HAP-1 (cell line): ENCODE results near the gene SLC9B2.

ENCODE experiments used
- DNase-seq, 2 experiments: peaks; one replicate each; pipeline ENCODE4 v3.0.0-alpha.2; 2016 to 2020; ENCODE audit warnings: low spot score in 2 of 2
- H3K27me3 ChIP-seq: fragments of 250-450 bp; sonication (Bioruptor Pico); 2 replicates; pipeline ENCODE4 v1.5.1; 2020; ENCODE audit warnings: low read depth, mild to moderate bottlenecking, moderate library complexity
- H3K36me3 ChIP-seq: fragments of 250-450 bp; sonication (Bioruptor Pico); replicated peaks from 2 replicates; pipeline ENCODE4 v1.5.1; 2020; ENCODE audit warnings: mild to moderate bottlenecking
- H3K4me1 ChIP-seq: fragments of 250-450 bp; sonication (Bioruptor Pico); 2 replicates; pipeline ENCODE4 v1.5.1; 2020; ENCODE audit warnings: mild to moderate bottlenecking
- H3K4me3 ChIP-seq: fragments of 250-450 bp; sonication (Bioruptor Pico); 2 replicates; pipeline ENCODE4 v1.5.1; 2020; ENCODE audit warnings: mild to moderate bottlenecking, moderate library complexity
- H3K9me3 ChIP-seq: fragments of 250-450 bp; sonication (Bioruptor Pico); 2 replicates; pipeline ENCODE4 v1.5.1; 2020; ENCODE audit warnings: mild to moderate bottlenecking, moderate library complexity
- in situ Hi-C: fragments of 300-500 bp; cut with MboI; formaldehyde crosslinking; loops from 3 replicates; pipeline ENCODE4 v1.14.3; 2020; ENCODE audit warnings: low sequenced_read_pairs, inconsistent platforms, mixed read lengths

Gene SLC9B2

DNA sequence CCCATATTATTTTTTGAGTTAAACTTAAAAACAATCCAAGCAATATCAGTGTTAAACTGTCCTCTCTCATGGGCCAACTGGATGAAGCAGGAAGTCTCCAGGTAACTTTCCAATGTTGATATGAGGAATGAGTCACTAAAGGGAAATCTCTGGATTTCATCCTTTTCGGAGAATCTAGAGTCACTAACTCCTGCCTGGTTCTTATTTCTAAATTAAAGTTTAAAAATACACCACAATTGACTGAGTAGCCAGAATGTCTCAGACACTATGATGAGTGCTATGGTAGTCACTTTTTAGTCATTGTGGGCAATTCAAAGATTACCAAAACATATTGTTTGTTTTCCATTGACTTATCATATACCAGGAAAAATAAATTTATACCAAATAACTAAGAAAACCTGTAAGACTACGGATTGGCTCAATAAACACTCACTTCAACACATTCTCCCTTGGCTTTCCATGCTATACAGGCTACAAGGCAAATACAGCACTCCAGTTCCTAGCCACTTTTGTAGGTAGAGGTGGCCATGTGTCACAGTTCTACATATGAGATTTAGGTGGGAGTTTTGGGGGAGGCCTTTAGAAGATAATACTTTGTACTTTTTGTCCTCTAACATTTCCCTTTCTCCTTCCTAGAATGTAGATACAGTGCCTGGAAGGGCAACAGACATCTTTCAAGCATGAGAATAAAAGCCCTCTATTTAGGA is 8.6 kb downstream of the SLC9B2 start:
- H3K27me3 ChIP-seq = no peaks in the 10 kb centered on the region
- H3K9me3 ChIP-seq = no peaks in the 10 kb centered on the region
- DNase-seq = no peak
- peaks cover 3% of the 10 kb centered on the region for H3K4me1 ChIP-seq
- no peak overlapping the region for H3K4me3 ChIP-seq
- peaks cover 6% of the 10 kb centered on the region for H3K36me3 ChIP-seq
- in situ Hi-C loops = no loop called here

DNA sequence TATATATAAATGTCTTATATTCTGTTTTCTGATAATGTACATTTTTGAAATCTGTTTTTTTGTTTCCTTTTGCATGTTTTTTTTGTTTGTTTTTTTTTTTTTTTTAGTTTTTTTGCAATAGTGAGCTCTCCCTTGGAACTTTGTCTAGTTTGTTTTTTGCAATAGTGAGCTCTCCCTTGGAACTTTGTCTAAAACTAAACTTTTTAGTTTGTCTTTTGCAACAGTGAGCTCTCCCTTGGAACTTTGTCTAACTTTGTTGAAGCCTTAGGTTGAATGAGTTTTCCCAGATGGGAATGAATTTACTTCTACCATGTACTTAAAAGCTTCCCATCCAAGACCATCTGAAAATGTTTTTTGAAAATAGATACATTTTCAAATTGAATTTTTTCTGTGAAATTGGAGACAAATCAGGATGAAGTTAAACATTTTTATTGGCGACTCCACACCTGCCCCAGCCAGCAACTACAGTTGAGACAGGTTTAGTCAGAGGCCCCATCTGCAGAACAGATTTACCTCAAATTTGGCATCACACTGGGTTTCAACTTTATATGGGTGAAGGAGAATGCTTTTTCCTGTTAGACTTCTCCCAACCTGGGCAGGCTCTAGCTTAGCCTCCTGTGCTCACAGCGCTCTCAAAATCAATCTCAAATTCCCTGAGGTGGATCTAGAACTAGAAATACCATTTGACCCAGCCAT is 16.0 kb downstream of the SLC9B2 start:
- no peak for DNase-seq
- Histone ChIP-seq H3K4me3 (no peak overlapping the region), H3K36me3 (peaks cover 9% of the 10 kb centered on the region; the same call in 1 of the 2 replicates), H3K4me1 (peaks cover 3% of the 10 kb centered on the region), H3K27me3 (no peaks in the 10 kb centered on the region), H3K9me3 (no peaks in the 10 kb centered on the region)
- in situ Hi-C loops = no loop called here

DNA sequence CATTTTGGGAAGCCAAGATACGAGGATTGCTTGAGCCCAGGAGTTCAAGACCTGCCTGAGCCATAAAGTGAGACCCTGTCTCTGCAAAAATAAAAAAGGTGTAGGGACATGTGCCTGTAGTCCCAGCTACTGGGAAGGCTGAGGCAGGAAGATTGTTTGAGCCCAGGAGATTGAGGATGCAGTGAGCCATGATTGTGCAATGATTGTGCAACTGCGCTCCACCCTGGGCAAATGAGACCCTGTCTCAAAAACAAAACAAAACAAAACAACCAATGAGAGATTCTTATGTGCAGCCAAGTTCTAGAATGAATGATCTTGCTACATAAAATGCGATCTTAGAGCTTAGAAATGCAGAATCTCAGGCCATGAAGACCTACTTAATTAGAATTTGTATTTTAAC is 22.5 kb downstream of the SLC9B2 start:
- Histone ChIP-seq H3K36me3 (no peaks in the 10 kb centered on the region), H3K9me3 (no peaks in the 10 kb centered on the region), H3K27me3 (no peaks in the 10 kb centered on the region), H3K4me3 (no peak overlapping the region), H3K4me1 (peaks cover 3% of the 10 kb centered on the region; the same call in 1 of the 2 replicates)
- no peak for DNase-seq
- in situ Hi-C loops = no loop called here

DNA sequence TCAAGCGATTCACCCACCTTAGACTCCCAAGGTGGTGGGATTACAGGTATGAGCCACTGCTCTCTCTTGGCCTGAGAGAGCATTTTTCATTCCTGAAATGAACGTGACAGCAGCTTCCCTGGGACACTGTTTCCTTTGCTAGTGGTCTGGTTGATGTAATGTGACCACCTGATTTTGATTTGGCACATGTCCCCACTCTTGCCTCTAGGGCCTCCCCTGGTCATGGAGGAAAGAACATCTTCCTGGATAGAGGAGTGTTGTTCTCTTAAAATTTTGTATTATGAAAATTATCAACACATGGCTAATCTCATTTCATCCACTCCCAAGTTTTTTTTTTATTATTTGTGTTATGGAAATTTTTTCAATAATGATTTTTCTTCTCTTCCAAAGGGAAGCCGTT is 23.8 kb downstream of the SLC9B2 start:
- Histone ChIP-seq H3K36me3 (peaks cover 5% of the 10 kb centered on the region; the same call in 1 of the 2 replicates), H3K9me3 (no peaks in the 10 kb centered on the region), H3K4me3 (no peak overlapping the region), H3K27me3 (no peaks in the 10 kb centered on the region), H3K4me1 (peaks cover 3% of the 10 kb centered on the region; the same call in 1 of the 2 replicates)
- in situ Hi-C loops = no loop called here
- no peak for DNase-seq

DNA sequence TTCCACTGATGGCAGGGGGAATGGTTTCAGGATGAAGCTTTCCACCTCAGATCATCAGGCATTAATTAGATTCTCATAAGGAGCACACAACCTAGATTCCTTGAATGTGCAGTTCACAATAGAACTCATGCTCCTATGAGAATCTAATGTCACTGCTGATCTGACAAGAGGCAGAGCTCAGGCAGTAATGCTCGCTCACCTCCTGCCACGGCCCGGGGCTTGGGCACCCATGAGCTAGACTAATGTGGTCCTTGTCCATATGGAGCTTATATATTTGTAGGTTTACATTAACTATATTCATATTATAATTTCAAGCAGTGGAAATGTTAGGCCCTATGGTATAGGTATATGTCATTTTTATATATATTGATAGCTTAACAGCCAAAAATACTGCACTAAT is 24.4 kb downstream of the SLC9B2 start:
- Histone ChIP-seq H3K4me1 (peaks cover 3% of the 10 kb centered on the region; the same call in 1 of the 2 replicates), H3K27me3 (no peaks in the 10 kb centered on the region), H3K36me3 (peaks cover 5% of the 10 kb centered on the region; the same call in 1 of the 2 replicates), H3K4me3 (no peak overlapping the region), H3K9me3 (no peaks in the 10 kb centered on the region)
- DNase-seq = no peak
- in situ Hi-C loops = no loop called here

DNA sequence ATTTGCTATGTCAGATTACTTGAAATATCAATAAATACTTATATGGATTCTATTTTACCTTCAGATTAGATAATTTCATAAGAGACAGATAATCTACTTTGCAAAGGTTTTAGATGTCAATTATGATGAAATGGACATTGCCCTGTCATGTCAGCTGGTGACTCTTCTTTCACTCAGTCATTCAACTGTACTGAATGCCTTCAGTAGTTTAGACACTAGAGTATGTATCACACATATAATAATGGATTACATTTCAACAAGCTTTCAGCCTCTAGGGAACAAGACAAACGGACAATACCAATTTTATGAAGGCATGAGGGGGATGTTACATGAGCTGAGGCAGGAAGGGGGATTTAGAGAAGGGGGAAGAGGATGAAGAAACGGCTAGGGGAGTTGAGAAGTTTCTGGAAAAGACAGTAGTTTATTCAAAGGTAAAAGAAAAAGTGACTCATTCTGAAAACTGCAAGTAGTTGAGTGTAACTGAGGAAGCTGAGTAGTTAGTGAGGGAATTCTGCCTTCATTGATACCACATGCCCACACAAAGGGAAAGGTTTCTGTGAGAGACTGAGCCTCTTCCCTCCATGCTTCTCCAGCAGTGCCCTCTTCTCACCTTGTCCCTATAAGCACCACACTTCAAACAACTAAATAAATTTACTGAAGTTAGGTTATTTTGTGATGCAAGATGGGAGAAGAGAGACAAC is 25.7 kb downstream of the SLC9B2 start:
- no peak for DNase-seq
- no peaks in the 10 kb centered on the region for H3K27me3 ChIP-seq
- peaks cover 5% of the 10 kb centered on the region; the same call in 1 of the 2 replicates for H3K36me3 ChIP-seq
- no peak overlapping the region for H3K4me3 ChIP-seq
- in situ Hi-C loops = no loop called here
- no peaks in the 10 kb centered on the region for H3K9me3 ChIP-seq
- peaks cover 3% of the 10 kb centered on the region; the same call in 1 of the 2 replicates for H3K4me1 ChIP-seq

DNA sequence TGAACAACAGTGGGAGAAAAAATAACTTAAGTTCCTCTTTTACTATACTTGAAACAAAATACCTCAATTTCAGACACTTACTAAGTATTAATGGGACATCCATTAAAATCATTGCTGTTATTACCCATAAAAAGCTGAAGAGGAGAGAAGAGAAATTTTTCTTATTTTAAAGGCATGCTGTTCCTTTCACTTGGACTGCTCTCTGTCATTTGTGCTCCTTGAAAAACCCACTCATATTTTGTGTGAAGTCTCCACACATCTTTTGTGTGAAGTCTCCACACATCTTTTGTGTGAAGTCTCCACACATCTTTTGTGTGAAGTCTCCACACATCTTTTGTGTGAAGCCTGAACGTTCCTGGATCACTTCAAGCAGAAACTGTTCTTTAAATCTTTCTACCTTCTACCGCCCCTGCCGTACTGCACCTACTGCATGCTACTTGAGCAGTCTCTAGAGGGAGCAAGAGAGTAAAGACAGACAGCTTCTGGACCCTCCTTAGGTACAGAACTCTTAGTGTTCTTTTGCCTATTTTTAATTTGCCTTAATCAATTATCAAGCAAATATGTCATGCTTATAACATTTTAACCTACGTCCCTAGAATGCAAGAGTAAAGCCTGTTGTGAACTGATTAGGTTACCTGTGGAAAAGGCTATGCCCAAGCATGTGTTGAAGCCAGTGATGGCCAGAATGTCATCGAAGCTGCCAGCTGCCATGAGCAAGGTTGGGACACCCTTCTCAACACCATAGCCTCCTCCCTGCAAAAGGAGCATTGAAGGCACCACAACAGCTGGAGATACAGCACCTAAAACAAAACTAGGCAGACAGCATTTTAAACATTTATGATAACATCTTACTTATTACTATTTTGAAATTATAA is 29.9 kb downstream of the SLC9B2 start:
- Histone ChIP-seq H3K9me3 (no peaks in the 10 kb centered on the region), H3K4me3 (no peak overlapping the region), H3K4me1 (no peaks in the 10 kb centered on the region), H3K36me3 (peaks cover 8% of the 10 kb centered on the region), H3K27me3 (no peaks in the 10 kb centered on the region)
- peak; percentile 52 to 66 for DNase-seq
- in situ Hi-C loops = no loop called here

DNA sequence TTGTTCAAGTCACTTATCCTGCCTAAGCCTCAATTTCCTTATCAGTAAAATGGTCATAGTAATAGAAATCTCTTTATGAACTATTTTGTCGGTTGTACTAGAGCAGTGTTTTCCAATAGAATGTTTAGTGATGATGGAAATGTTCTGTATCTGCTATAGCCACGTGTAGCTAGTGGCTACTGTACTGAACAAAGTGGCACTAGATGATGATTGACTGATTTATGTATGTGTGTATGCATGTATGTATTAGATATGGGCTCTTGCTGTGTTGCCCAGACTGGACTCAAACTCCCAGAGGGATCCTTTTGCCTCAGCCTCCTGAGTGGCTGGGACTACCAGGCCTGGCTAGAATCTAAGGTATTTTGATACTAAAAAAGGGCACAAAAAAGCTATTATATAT is 32.4 kb downstream of the SLC9B2 start:
- no peak overlapping the region for H3K4me3 ChIP-seq
- peaks cover 8% of the 10 kb centered on the region for H3K36me3 ChIP-seq
- no peaks in the 10 kb centered on the region for H3K9me3 ChIP-seq
- H3K27me3 ChIP-seq = no peaks in the 10 kb centered on the region
- no peak for DNase-seq
- no peaks in the 10 kb centered on the region for H3K4me1 ChIP-seq
- in situ Hi-C loops = no loop called here

DNA sequence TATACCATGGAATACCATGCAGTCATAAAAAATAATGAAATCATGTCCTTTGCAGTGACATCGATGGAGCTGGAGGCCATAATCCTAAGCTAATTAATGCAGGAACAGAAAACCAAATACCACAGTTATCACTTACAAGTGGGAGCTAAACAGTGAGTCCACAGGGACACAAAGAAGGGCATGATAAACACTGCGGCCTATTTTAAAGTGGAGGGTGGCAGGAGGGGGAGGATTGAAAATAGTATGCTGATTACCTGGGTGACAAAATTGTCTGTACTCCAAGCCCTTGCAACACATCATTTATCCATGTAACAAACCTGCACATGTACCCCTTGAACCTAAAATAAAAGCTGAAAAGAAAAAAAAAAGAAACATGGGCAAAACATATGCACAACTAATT is 40.4 kb downstream of the SLC9B2 start:
- no peak overlapping the region for H3K4me3 ChIP-seq

DNA sequence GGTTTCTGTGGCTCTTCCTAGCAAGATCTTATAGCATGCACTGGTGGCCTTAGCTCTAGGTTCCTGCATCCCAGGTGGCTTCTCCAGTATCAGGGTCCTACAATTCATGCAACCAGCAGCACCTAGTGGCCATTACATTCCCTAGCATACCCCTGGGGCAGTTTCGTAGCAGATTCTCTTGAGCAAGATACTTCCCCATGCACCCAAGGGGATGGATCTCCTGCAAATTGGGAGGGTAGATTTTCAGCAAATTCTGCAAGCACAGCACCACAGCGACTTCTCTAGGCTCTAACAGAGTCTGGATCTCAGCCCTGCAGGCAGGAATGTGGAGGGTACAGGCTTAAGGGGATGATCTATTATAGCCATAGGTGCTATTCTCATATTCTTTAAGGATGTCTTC is 44.0 kb downstream of the SLC9B2 start:
- no peak overlapping the region for H3K4me3 ChIP-seq
- no peaks in the 10 kb centered on the region for H3K36me3 ChIP-seq
- peak; percentile 47 to 53 for DNase-seq
- in situ Hi-C loops = no loop called here
- H3K4me1 ChIP-seq = no peaks in the 10 kb centered on the region
- no peaks in the 10 kb centered on the region for H3K27me3 ChIP-seq
- H3K9me3 ChIP-seq = no peaks in the 10 kb centered on the region

More for the DNA sequence above, 40.4 kb downstream of the SLC9B2 start:
- Histone ChIP-seq H3K9me3 (no peaks in the 10 kb centered on the region), H3K27me3 (no peaks in the 10 kb centered on the region), H3K4me1 (no peaks in the 10 kb centered on the region), H3K36me3 (no peaks in the 10 kb centered on the region)
- DNase-seq = no peak
- in situ Hi-C loops = no loop called here

DNA sequence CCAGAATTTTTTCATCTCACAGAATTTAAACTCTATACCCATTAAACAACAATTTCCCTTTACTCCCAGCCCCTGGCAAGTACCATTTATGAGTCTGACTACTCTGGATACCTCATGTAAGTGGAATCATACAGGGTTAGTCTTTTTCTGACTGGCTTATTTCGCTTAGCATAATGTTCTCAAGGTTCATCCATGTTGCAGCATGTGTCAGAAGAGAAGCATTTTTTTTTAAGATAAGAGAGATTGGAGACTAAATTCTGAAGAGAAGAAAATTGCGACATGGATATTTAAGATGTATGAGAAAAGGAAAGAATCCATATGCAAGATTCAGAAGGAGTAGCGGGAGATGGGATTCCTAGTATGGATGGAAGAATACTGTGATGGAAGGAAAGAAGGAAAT is 45.8 kb downstream of the SLC9B2 start:
- Histone ChIP-seq H3K4me1 (no peaks in the 10 kb centered on the region), H3K4me3 (no peak overlapping the region), H3K9me3 (no peaks in the 10 kb centered on the region), H3K36me3 (no peaks in the 10 kb centered on the region), H3K27me3 (no peaks in the 10 kb centered on the region)
- no peak for DNase-seq
- in situ Hi-C loops = no loop called here

DNA sequence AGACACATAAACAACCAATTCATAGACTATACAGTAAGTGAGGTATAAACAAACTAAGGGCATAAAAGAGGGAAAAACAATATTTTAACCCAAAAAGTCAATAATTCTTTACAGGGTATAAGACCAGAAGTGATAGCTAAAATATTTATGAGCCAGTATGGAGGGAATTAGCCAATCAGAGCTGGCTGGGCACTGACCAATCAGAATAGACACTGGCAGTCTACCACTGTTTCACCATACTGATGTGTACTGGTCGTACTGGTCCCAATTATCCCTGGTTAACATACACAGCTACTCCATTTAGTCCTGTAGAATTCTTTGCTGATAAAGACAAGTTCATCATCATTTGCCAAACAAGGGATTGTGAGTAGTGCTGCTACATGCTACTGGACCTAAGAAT is 47.3 kb downstream of the SLC9B2 start:
- Histone ChIP-seq H3K4me3 (no peak overlapping the region), H3K4me1 (no peaks in the 10 kb centered on the region), H3K36me3 (no peaks in the 10 kb centered on the region), H3K27me3 (no peaks in the 10 kb centered on the region), H3K9me3 (no peaks in the 10 kb centered on the region)
- in situ Hi-C loops = no loop called here
- no peak for DNase-seq

DNA sequence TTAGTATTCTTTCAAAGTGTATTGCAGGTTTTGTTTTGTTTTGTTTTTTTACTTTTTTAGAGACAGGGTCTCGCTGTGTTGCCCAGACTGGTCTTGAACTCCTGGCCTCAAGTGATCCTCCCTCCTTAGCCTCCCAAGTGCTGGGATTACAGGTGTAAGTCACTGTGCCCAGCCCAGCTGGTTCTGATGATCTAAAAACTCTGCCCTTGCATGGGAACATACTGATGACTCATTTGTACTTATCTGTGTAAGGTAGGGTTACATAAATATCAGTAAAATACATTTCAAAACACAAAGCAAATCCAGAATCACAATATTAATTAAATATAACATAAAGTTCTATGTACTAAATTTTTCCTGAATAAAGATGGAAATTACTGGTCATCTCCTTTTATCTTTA is 49.7 kb downstream of the SLC9B2 start:
- no peak for DNase-seq
- no peaks in the 10 kb centered on the region for H3K9me3 ChIP-seq
- no peak overlapping the region for H3K4me3 ChIP-seq
- no peaks in the 10 kb centered on the region for H3K4me1 ChIP-seq
- no peaks in the 10 kb centered on the region for H3K27me3 ChIP-seq
- in situ Hi-C loops = no loop called here
- H3K36me3 ChIP-seq = no peaks in the 10 kb centered on the region
